B cell (primary cell): ENCODE data around the gene CAPN10. TPM values are rescaled to one million over a fixed set of nuclear protein-coding genes. Genes with fewer than 3 reads are reported as not detected.

Experiments used
- ATAC-seq: fragments of 200-7000 bp; cut with Tn5 transposase; one replicate; pipeline ENCODE4 v1.10.0; 2021; ENCODE audit warnings: low read depth, mild to moderate bottlenecking, moderate number of reproducible peaks, moderate library complexity
- CTCF ChIA-PET: fragments of 350-600 bp; sonication (Branson Sonifier 250); formaldehyde crosslinking; loops from one replicate; lab custom pipeline; 2021; ENCODE audit warnings: antibody characterized with exemption, inconsistent platforms; lab: Charles Lee
- POLR2A ChIA-PET: fragments of 350-600 bp; sonication (Branson Sonifier 250); formaldehyde crosslinking; loops from one replicate; lab custom pipeline; 2021; ENCODE audit warnings: antibody characterized with exemption; lab: Charles Lee
- DNase-seq: peaks from one replicate; pipeline ENCODE4 v3.0.0; 2013
- H2AFZ ChIP-seq: 2 replicates; pipeline ENCODE4 v1.6.1; 2012; ENCODE audit warnings: mild to moderate bottlenecking, low read depth, low read length; ENCODE audit not compliant: insufficient read depth, poor library complexity, severe bottlenecking
- H3K27ac ChIP-seq, 2 donors: 1 replicate in 1 of 2; 2 replicates in 1 of 2; pipeline ENCODE4 v1.5.1; 2012 to 2013; ENCODE audit warnings: low read length in 2 of 2, mild to moderate bottlenecking in 2 of 2, moderate library complexity in 1 of 2
- H3K27me3 ChIP-seq, 4 experiments: fragments of 200-600 bp in 1 of 4; sonication (generic) in 1 of 4; replicated peaks in 1 of 4; 1 replicate in 2 of 4; 2 replicates in 2 of 4; pipeline versions ENCODE4 v1.6.1 to v1.7.0; 2013 to 2016; ENCODE audit warnings: low read length in 3 of 4, mild to moderate bottlenecking in 2 of 4, mixed read lengths in 1 of 4, moderate library complexity in 1 of 4; ENCODE audit not compliant: insufficient read depth in 4 of 4, control insufficient read depth in 3 of 4; ENCODE audit errors: control extremely low read depth in 1 of 4
- H3K36me3 ChIP-seq, 2 experiments: replicated peaks in 1 of 2; 1 replicate in 1 of 2; 2 replicates in 1 of 2; pipeline versions ENCODE4 v1.6.1 to v1.7.1; 2013; ENCODE audit warnings: low read length in 1 of 2; ENCODE audit not compliant: insufficient read depth in 2 of 2, control insufficient read depth in 1 of 2; ENCODE audit errors: control extremely low read depth in 1 of 2, extremely low read depth in 1 of 2
- H3K4me1 ChIP-seq, 2 donors: fragments of 200-600 bp in 1 of 2; sonication (generic) in 1 of 2; 1 replicate in 1 of 2; 2 replicates in 1 of 2; pipeline versions ENCODE4 v1.5.1 to v1.6.1; 2013 to 2017; ENCODE audit warnings: low read length in 2 of 2; ENCODE audit not compliant: control insufficient read depth in 2 of 2, insufficient read depth in 2 of 2
- H3K4me2 ChIP-seq: replicated peaks from 2 replicates; pipeline ENCODE3; 2012; ENCODE audit warnings: mild to moderate bottlenecking, low read depth, low read length; ENCODE audit not compliant: poor library complexity, severe bottlenecking
- H3K4me3 ChIP-seq, 5 experiments: fragments of 200-600 bp in 1 of 5; sonication (generic) in 1 of 5; 1 replicate in 3 of 5; 2 replicates in 2 of 5; pipeline versions ENCODE4 v1.5.1 to v1.7.0; 2011 to 2016; ENCODE audit warnings: low read length in 4 of 5, mild to moderate bottlenecking in 4 of 5, low read depth in 2 of 5, control low read depth in 1 of 5, moderate library complexity in 1 of 5; ENCODE audit not compliant: insufficient read depth in 1 of 5; ENCODE audit errors: control extremely low read depth in 1 of 5, extremely low read depth in 1 of 5
- H3K79me2 ChIP-seq: fragments of 200-600 bp; sonication (generic); one replicate; pipeline ENCODE4 v1.6.0; 2016; ENCODE audit warnings: low read length; ENCODE audit not compliant: control insufficient read depth, insufficient read depth
- H3K9ac ChIP-seq: fragments of 200-600 bp; sonication (generic); 2 replicates; pipeline ENCODE4 v1.6.1; 2017; ENCODE audit warnings: mild to moderate bottlenecking, low read length, moderate library complexity
- H3K9me3 ChIP-seq, 3 donors: one replicate each; pipeline versions ENCODE4 v1.6.1 to v1.7.1; 2013; ENCODE audit warnings: low read length in 2 of 3; ENCODE audit not compliant: control insufficient read depth in 2 of 3, insufficient read depth in 1 of 3; ENCODE audit errors: control extremely low read depth in 1 of 3
- H4K20me1 ChIP-seq: 2 replicates; pipeline ENCODE4 v1.6.0; 2012; ENCODE audit warnings: mild to moderate bottlenecking, low read length; ENCODE audit not compliant: insufficient read depth, control insufficient read depth, poor library complexity, severe bottlenecking
- H3K27ac Mint-ChIP-seq: one replicate; pipeline ENCODE4 v1.8.0; 2021; ENCODE audit warnings: mixed read lengths
- H3K27me3 Mint-ChIP-seq: one replicate; pipeline ENCODE4 v1.8.0; 2021; ENCODE audit warnings: mixed read lengths
- H3K4me1 Mint-ChIP-seq: one replicate; pipeline ENCODE4 v1.8.0; 2021; ENCODE audit warnings: mixed read lengths
- H3K4me3 Mint-ChIP-seq: one replicate; pipeline ENCODE4 v1.8.0; 2021; ENCODE audit warnings: mixed read lengths
- H3K9me3 Mint-ChIP-seq: one replicate; pipeline ENCODE4 v1.8.0; 2022; ENCODE audit warnings: mixed read lengths; ENCODE audit not compliant: insufficient read depth
- CTCF ChIP-seq: fragments of 200-600 bp; IDR thresholded peaks from one replicate; pipeline ENCODE4 v1.8.0; 2022; ENCODE audit warnings: antibody characterized with exemption, mild to moderate bottlenecking
- EZH2 ChIP-seq: IDR thresholded peaks from 2 replicates; pipeline ENCODE4 v1.6.1; 2012; ENCODE audit warnings: borderline replicate concordance, low read depth, mild to moderate bottlenecking, moderate library complexity, low read length; ENCODE audit not compliant: insufficient read depth, poor library complexity, severe bottlenecking
- WGBS: methylation state at CpG from one replicate; pipeline ENCODE4 v1.1.5; 2013; ENCODE audit warnings: missing lambda C conversion rate; ENCODE audit not compliant: insufficient coverage; 5-methylcytosine and 5-hydroxymethylcytosine counted together
- intact Hi-C: fragments of 100-400 bp; cut with micrococcal nuclease; formaldehyde crosslinking; loops from one replicate; pipeline ENCODE4 v1.10.0; 2022
- polyA plus RNA-seq: library from polyadenylated mRNA; depleted of rRNA; stranded (reverse); fragments of >200 nt; gene quantifications from 2 replicates; pipeline ENCODE4 v1.2.3, GENCODE V29; 2012
- total RNA-seq, 2 donors: library from RNA; stranded (reverse); fragments of 120-200 nt in 1 of 2; gene quantifications; 1 replicate in 1 of 2; 2 replicates in 1 of 2; pipeline versions ENCODE4 v1.2.3 to v1.2.4, GENCODE V29; 2013 to 2022

Gene CAPN10
- total and polyA plus RNA-seq, 2 donors (not counting 1 experiment from before 2014, with no cell fraction given): 73.4 to 92.1 TPM

DNA sequence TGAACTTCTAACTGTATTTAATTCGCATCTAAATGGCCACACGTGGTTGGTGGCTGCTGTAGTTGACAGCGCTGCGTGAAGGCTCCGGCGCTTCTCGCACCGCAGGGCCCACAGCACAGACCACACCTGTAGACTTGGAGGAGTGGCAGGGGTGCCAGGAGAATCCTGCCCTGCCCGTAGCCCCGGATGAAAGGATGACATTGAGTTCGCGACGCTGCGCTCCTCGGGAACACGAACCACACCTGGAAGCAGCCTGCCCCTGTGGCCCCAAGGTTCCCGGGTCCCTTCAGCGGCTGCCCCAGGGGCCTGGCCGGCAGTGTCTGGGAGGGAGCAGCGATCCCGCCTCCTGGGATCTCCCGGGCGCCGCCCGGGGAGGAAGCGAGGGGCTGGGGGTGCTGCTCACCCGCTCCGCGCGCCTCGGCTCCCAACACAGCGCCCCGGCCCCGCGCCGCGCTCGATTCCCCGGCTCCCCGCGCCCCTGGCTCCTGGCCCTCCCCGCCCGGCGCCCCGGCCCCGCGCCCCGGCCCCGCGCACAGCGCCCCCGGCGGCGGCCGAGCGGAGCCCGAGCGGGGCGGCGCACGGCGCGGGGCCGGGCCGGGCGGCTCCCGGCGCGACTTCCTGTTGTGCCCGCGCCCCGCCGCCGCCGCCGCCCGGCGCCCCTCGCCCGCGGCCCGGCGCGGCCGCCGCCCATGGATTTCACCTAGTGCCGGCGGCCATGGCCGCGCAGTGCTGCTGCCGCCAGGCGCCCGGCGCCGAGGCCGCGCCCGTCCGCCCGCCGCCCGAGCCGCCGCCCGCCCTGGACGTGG lies 18.5 kb upstream of the CAPN10 start, which contains the start of gene RNPEPL1:
Gene RNPEPL1, plus strand, starts transcription at position 613 of the 806 bp plus-strand sequence. Its CDS starts 103 bp downstream, at position 716.
- CTCF ChIA-PET: interaction anchor here (0.7 to 7.8 kb wide), 6 partner anchors 11 to 54 kb away, joined by 4 to 126 read pairs (median 9); partner anchors contain the start of genes ANKMY1 and CAPN10

More for the DNA sequence above, 18.5 kb upstream of the CAPN10 start, which contains the start of gene RNPEPL1:
- Histone ChIP-seq H3K36me3 (peaks cover 0 to 15% of the 10 kb centered on the region in 2 experiments), H3K9me3 (no peaks in the 10 kb centered on the region), H3K79me2 (peaks cover 69% of the 10 kb centered on the region), H3K9ac (peak within 1 kb of the TSS; percentile 81), H3K27me3 (no peaks in the 10 kb centered on the region), H3K4me2 (peak within 1 kb of the TSS; percentile 98), H3K4me3 (peak within 1 kb of the TSS; percentile 46 to 76 (median 60)), H3K4me1 (peaks cover 54 to 63% of the 10 kb centered on the region in 2 donors), H4K20me1 (peaks cover 51% of the 10 kb centered on the region), H2AFZ (peak within 1 kb of the TSS; percentile 77), H3K27ac (peak within 1 kb of the TSS; percentile 75 to 79)
- H3K27ac Mint-ChIP-seq: peak within 1 kb of the TSS; percentile 93
- no peaks in the 10 kb centered on the region for H3K9me3 Mint-ChIP-seq
- no peaks in the 10 kb centered on the region for H3K27me3 Mint-ChIP-seq
- DNase-seq (peak; percentile 79), ATAC-seq (peak; percentile 35)
- intact Hi-C loops: loop anchor here (1.0 to 10.0 kb wide), 2 partner anchors 8 to 537 kb away; partner anchors contain the start of genes DUSP28 and MTERF4
- under 1% methylated on average over 106 of the region's 106 CpGs for WGBS
- peak within 1 kb of the TSS; percentile 91 for H3K4me3 Mint-ChIP-seq
- POLR2A ChIA-PET: interaction anchor here (1.1 to 3.7 kb wide), 4 partner anchors 7 to 18 kb away, joined by 4 to 97 read pairs (median 18); partner anchors contain the start of gene CAPN10
- no peak for TF ChIP-seq EZH2
- no peak for TF ChIP-seq CTCF
- peaks cover 67% of the 10 kb centered on the region for H3K4me1 Mint-ChIP-seq
